Measurements from ENCODE around the gene NAA60.

The NAA60 gene

DNA sequence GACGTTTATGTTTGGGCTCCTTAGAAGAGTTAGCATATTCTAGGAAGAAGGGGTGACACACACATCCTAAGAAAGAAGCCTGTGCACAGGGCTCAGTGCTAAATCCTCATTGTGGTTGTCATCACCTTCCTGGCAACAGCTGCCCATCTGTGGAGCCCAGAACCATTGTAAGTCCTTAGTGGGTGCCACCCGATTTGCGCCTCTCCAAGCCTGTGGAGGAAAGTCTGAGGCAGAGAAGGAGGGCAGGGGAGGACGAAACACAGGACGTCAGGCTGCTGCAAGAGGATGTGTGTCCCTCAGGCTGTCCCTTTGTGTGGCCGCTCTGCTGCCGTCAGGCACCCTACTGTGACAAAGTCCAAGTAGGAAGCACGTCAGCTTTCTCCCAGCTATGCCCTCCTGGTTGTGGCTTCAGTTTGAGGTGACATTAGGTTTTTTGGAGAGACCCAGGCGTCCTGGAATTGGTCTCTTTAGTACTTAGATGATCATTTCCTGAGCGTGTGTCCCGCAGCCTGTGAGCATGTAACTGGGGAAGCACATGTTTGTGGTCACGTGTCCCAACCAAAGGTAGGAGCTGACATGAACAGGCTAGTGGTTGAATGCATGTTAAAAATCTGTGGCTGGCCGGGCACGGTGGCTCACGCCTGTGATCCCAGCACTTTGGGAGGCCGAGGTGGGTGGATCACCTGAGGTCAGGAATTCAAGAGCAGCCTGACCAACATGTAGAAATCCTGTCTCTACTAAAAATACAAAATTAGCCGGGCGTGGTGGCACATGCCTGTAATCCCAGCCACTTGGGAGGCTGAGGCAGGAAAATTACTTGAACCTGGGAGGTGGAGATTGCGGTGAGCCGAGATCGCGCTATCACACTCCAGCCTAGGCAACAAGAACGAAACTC, 68.1 kb downstream of the NAA60 start:
- DNase-seq, result no peak

DNA sequence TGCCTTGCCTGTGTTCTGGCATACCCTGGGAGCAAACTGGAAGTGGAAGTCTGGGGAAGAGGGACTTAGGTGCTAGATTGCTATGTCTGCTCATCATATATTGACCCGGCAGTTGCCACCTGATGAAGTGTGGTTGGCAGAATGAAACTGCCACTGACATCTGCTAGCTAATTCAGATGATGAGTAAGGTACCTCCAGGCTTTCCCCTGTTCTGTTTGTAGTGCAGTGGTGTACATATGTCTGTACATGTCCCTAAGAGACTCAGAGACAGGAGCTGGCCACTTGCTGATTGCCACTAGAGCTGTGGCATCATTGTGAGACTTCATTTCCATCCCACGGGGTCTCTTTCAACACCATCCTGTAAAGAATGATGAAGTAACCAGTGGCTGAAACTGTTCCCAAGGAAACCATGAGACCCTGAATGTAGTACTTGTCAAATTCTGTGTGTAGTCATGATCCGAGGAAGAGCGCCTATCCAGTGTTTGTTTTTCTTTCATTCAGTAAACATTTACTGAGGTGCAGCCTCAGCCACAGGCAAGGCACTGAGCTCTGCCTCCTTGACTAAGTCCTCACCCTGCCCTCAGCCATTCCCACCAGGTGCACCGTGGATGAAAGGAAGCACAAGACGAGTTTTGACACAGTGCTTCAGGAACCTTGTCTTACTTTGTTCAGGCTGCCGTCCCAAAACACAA, 70.6 kb downstream of the NAA60 start:
- no peak for DNase-seq

DNA sequence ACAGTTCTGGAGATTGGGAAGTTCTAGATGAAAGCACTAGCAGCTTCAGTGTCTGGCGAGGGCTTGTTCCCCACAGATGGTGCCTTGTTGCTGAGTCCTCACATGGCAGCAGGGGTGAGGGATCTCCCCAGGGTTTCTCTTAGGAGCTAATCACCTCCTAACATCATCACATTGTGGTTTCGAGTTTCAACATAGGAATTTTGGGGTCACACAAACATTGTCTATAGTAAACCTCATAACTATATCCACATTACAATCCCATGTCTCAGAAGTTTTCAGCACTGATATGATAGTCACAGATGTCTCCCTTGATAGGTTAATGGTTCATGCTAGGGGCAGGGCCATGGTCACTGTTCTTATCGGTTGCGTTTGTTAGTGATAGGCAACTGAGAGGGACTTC, 71.1 kb downstream of the NAA60 start:
- no peak for DNase-seq

DNA sequence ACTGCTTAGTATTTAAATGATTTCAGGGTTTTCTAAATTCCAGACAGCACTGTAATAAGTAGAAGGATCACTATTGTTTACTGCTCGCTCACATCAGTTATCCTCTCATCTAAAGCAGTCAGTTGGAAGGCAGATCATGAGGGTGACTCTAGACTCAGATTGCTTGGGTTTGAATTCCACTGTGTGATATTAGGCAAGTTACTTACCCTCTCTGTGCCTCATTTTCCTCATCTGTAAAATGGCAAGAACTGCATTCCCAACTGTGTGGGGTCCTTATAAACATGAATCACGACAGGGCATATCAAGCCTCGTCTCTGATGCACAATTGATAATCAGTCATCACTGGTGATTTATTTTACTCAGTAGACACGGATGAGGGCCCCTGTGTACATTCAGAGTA, 72.4 kb downstream of the NAA60 start:
- DNase-seq, result no peak

DNA sequence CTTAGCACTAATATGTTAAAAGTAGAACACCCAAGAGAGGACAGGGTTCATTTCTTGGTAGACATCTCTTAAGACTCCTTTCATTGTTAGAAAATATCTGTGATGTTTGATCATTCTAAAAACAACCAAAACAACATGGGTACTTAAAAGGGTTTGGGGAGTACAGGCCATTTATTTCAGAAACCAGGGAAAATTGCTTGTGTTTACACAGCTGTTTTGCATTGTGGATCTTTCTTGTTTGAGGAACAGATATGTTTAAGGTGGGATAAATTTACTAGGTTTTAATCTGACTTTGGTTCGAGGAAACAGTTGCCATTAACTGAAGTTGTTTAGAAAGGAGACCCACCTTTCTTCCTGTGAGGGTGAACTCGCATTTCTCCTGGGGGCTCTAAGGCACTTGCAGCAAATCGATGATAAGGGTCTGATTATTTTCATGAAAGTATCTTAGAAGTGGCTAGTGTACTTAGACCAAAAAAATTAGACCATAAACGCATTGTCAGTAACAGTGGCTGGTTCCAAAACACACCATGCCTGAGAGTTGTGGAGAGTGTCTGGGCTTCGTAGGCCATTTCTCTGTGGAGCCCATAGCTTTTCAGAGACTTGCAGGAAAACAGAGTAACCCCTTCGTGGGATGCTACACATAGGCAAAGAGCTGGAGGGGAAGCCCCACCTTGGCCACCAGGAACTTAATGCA, 75.0 kb downstream of the NAA60 start:
- no peak for DNase-seq

DNA sequence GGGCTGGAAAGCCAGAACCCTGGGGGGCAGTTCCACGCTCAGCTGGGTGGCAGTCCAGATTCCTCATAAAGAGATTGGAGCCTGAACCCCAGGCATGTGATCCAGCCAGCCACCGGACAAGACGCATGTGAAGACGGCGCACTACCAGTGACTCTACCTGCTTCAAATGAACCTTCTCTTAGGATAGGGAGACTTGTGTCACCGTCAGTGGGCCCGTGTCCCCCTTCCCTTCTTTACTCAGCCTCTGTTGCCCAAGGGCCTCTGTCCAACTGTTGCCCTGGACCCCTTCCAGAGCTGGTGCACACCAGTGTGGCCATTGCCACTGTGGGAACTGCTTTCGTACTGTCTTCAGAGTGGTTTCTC, 75.5 kb downstream of the NAA60 start:
- no peak for DNase-seq

DNA sequence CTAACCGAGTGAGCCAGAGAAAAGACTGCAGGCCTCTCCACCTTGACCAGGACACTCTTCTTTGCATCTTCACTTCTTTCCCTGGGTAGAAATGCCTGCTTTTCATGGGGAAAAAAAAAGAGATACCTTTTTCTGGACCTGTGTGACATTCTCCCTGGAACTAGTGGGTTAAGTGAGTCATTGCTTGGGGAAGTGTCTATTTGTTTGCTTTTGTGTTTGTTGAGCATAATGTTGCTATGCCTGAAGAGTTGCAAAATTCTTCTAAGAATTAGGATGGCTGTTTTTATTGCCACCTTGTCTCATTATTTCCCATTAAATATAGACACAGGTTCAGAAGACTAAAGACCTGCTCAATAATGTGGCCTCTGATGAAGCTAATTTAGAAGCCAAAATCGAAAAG, 76.1 kb downstream of the NAA60 start:
- DNase-seq, result no peak

DNA sequence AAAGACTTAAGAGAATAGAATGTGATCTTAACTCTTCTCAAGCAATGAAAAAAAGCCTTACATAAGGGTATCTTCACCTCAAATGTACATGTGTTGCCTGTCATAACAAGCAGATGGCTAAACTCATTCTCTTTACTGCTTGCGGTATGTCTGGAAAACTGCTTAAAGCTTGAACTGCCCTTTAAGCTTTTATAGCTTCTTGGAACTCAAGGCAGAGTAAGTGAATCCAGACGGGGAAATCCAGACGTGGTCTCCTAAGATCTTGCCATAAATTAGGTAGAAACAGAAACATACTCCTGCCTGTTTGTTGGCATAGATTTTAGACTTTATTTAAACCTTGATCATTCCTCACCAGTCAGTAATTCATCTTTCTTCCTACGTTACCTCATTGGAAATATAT, 76.9 kb downstream of the NAA60 start:
- DNase-seq, result no peak

DNA sequence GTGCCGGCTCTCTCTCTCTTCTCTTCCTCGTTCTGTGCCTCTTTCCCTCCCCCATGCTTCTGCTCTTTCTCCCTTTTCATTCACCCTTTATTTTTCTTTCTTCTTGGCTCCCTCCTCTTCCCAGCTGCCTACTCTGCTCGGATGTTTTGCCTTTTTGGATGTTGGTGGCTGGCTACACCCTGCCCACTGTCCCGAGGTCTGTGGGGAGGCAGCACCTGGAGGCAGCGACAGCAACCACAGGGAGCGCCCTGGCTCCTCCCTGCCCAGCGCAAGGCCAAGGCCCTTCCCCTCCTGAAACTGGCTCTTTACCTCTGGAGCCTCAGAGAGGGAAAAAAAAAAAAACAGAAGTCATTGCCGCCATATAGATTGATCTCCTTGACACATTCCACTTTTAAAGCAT, 77.4 kb downstream of the NAA60 start:
- no peak for DNase-seq

DNA sequence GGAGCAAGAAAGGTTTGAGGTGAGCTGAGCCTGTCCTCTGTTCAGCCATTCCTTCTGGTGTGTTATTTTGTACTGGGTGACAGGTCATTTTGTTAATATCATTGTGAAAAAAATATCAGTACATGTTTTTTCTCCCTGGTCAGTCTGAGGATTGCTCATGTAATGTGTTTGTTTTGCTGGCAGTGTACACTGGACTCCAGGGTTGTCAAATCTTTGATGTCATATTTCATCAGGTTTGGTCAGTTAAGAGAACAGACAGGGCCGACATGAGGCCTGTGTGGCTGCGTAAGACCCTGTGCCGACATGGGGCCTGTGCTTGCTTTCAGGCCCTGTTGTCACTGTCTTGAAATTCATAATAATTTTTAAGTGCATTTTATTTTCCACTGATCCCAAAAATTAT, 79.8 kb downstream of the NAA60 start:
- no peak for DNase-seq

DNA sequence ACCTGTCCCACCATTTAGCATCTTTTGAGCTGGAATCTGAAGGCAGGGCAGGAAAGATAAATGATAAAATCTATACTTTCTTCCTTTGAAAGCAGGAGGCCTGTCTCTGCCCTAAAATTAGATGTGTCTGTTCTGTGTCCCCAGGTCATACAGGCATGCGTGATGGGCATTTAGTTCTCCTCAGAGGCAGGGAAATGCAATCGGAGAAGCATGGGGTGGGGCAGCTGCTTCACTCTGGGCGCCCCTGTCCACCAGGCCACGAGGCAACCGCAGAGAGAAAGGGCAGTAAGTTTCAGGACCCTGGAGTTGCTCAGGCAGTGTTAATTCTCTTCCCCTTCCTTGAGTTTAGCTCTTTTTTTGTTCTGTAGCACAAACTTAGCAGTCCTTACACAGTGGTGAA, 82.5 kb downstream of the NAA60 start:
- no peak for DNase-seq

DNA sequence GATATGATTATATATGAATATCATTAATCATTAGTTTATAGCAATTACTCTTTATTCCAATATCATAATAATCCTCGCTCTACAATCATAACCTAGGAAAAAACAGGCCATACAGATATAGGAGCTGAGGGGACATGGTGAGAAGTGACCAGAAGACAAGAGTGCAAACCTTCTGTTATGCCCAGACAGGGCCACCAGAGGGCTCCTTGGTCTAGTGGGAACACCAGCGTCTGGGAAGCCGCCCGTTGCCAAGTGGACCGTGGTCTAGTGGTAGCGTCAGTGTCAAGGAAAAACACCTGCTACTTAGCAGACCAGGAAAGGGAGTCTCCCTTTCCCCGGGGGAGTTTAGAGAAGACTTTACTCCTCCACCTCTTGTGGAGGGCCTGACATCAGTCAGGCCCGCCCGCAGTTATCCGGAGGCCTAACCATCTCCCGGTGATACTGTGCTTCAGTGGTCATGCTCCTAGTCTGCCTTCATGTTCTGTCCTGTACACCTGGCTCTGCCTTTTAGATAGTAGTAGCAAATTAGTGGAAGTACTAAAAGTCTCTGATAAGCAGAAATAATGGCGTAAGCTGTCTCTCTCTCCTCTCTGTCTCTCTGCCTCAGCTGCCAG, 83.8 kb downstream of the NAA60 start:
- DNase-seq, result peak; percentile 72

DNA sequence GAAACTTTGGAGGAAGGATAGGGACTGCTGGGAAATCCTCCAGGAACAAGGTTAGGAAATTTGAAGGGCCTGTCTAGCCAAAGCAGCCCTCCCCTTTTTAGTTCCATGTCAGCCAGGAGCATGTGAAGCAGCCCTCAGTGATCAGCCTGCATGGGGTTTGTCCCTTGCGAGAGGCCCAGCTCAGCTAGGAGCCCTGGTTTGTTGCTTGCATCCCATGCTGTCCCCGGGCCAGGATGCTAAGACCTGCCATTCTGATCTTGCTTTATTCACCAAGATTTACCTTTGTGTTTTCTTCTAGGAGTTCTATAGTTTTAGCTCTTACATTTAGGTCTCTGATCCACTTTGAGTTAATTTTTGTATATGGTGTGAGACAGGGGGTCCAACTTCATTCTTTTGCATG, 84.9 kb downstream of the NAA60 start:
- DNase-seq, result no peak

DNA sequence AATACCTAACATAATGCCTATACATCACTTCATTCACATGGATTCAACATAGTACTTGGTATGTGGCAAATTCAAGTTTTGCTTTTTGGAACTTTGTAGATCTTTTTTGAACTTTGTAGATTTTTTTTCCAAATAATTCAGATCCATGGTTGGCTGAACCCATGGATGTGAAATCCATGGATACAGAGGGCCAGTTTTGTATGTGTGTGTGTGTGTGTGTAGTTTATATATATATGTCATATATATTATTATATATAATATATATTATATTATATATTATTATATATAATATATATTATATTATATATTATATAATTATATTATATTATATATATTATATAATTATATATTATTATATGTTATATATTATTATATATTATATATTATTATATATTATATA, 85.7 kb downstream of the NAA60 start:
- DNase-seq, result no peak

DNA sequence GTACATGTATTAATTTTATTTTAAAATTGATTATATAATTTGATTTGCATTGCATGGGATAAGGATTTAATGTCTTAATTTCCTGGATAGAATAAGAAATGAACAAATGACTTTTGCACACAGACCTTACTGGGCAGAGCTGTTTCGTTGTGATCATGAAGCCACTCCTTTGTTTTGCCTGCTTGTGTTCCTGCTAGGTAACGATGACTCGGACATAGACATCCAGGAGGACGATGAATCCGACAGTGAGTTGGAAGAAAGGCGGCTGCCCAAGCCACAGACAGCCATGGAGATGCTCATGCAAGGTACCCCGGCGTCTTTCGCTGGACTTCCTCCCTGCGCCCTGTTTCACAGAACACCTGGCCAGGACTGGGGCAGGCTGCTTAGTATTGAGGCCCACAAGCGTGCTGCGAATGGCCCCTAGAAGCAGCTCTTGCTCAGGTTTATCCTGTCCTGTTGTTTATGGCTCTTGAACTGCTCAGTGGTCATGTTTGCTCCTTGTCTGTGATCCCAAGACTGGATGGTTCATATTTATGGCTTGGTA, 87.0 kb downstream of the NAA60 start:
- no peak for DNase-seq

DNA sequence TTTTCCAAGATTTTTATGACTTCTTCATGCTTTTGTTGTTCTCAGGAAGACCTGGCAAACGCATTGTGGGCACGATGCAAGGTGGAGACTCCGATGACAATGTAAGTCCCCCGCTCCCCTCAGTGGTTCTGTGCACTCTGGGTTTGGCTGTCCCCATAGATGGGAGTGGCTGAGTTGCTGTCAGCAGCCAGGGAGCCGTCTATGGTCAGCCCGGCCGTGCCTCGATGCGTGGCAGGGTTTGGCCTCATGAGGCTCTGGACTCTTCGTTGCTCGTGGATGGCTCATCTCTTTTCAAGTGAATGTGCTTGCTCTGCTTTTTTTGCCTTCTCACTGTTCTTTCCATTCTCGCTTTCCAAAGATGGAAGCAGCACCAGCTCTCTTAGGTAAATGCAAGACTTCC, 89.3 kb downstream of the NAA60 start:
- no peak for DNase-seq

DNA sequence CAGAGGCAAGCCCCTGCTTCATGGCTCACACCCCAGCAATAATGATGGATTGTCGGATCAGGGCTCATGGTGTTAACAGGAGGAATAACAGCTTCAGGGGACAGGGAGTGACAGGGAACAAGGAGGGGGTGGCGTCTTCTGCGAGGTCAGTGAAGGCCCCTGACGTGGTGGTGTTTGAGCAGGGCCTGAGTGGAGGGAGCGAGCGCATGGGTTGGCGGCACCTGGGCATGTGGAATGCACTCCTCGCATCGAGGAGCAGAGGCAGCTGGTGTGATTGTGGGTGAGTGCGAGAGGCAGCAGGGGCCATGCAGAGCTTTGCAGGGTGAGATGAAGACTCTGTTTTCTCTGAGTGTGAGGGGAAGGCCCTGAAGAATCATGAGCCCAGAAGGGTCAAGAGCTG, 90.6 kb downstream of the NAA60 start:
- no peak for DNase-seq

DNA sequence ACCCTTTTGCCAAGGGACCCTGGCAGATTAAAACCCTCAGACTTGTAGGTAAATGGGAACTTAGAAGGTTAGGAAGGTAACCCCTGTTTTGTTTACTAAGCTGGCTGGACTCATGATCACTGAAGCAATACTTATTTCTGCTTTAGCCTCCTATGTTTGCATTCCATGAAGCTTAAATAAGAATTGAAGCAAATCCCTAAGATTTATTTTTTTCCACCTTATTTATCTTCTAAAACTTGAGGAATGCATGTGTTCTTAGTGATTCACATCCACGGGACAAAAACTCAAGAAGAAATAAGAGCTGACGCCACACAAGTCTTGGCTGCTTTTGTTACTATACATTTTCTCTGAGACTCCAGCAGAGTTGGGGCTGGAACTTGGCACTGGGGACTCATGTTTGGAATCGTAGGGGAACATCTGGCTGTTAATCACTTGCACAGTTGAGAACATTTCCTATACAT, 92.8 kb downstream of the NAA60 start:
- no peak for DNase-seq

Data from stimulated activated CD4-positive, alpha-beta T cell treated with anti-CD3 and anti-CD28 coated beads, Interleukin-15, amount 100 ng/mL, for 24 hours (primary cell).